ENCODE measurements around the gene APBB2. TPM values are rescaled to one million over a fixed set of nuclear protein-coding genes. Genes with fewer than 3 reads are reported as not detected.

The APBB2 gene
- total and polyA plus RNA-seq, 4 donors: 4.8 to 31.5 (median 11.2) TPM

- Histone ChIP-seq H3K36me3 (ENCODE audit: control insufficient read depth in 4 of 4, insufficient read depth in 3 of 4, low read depth in 1 of 4, low read length in 3 of 4) (no peaks in the 10 kb centered on the region), H3K27me3 (ENCODE audit: control insufficient read depth in 4 of 4, insufficient read depth in 4 of 4, low read length in 3 of 4) (no peaks in the 10 kb centered on the region), H3K27ac (ENCODE audit: low read depth in 1 of 2, low read length in 2 of 2) (no peak overlapping the region), H3K4me1 (ENCODE audit: control insufficient read depth in 4 of 4, insufficient read depth in 4 of 4, low read length in 3 of 4) (peaks cover 0 to 7% (median 0%) of the 10 kb centered on the region in 4 donors), H3K4me3 (ENCODE audit: low read depth in 1 of 3, low read length in 3 of 3) (no peak overlapping the region), H3K9ac (ENCODE audit: low read depth in 1 of 2, low read length in 2 of 2) (no peak overlapping the region), H3K9me3 (ENCODE audit: control insufficient read depth in 4 of 4, low read length in 3 of 4) (no peaks in the 10 kb centered on the region)
- 84% methylated on average over 1 of the region's 1 CpG for WGBS
- no peak for DNase-seq (ENCODE audit: low spot score)
- TF ChIP-seq YY1 (IDR thresholded peaks at IDR 0.05): no peak
- no peak for TF ChIP-seq GABPA (IDR thresholded peaks at IDR 0.05 in 1 of 2, conservative IDR thresholded peaks at IDR 0.05 in 1 of 2)
- no peak for TF ChIP-seq JUND (IDR thresholded peaks at IDR 0.05)
- no peak for TF ChIP-seq ATF3 (IDR thresholded peaks at IDR 0.05)
- no peak for TF ChIP-seq FOXA2 (IDR thresholded peaks at IDR 0.05)
- no peak for TF ChIP-seq HNF4G (IDR thresholded peaks at IDR 0.05)
- TF ChIP-seq FOXA1 (IDR thresholded peaks at IDR 0.05): no peak
- no peak for TF ChIP-seq CTCF (IDR thresholded peaks at IDR 0.05; ENCODE audit: low read depth, low read length, missing input control)
- no peak for TF ChIP-seq EGR1 (IDR thresholded peaks at IDR 0.05; ENCODE audit: low read depth in 2 of 2)
- TF ChIP-seq REST (IDR thresholded peaks at IDR 0.05): no peak
- no peak for TF ChIP-seq MAX (IDR thresholded peaks at IDR 0.05)
- no peak for TF ChIP-seq TAF1 (conservative IDR thresholded peaks at IDR 0.05)
- TF ChIP-seq NR2F2 (IDR thresholded peaks at IDR 0.05): no peak
- no peak for TF ChIP-seq HNF4A (conservative IDR thresholded peaks at IDR 0.05)
- TF ChIP-seq RXRA (IDR thresholded peaks at IDR 0.05): no peak
These were observed 214.0 kb downstream of the APBB2 start for GRCh38 chr4:41000356-41000755.

- Histone ChIP-seq H3K27me3 (ENCODE audit: control insufficient read depth in 4 of 4, insufficient read depth in 4 of 4, low read length in 3 of 4) (no peaks in the 10 kb centered on the region), H3K9ac (ENCODE audit: low read depth in 1 of 2, low read length in 2 of 2) (no peak overlapping the region), H3K4me3 (ENCODE audit: low read depth in 1 of 3, low read length in 3 of 3) (no peak overlapping the region), H3K36me3 (ENCODE audit: control insufficient read depth in 4 of 4, insufficient read depth in 3 of 4, low read depth in 1 of 4, low read length in 3 of 4) (no peaks in the 10 kb centered on the region), H3K9me3 (ENCODE audit: control insufficient read depth in 4 of 4, low read length in 3 of 4) (no peaks in the 10 kb centered on the region), H3K4me1 (ENCODE audit: control insufficient read depth in 4 of 4, insufficient read depth in 4 of 4, low read length in 3 of 4) (peaks cover 0 to 7% (median 0%) of the 10 kb centered on the region in 4 donors), H3K27ac (ENCODE audit: low read depth in 1 of 2, low read length in 2 of 2) (no peak overlapping the region)
- 89% methylated on average over 10 of the region's 10 CpGs for WGBS
- TF ChIP-seq MAX (IDR thresholded peaks at IDR 0.05): no peak
- no peak for TF ChIP-seq ZBTB33 (IDR thresholded peaks at IDR 0.05)
- TF ChIP-seq ATF3 (IDR thresholded peaks at IDR 0.05): no peak
- TF ChIP-seq RAD21 (IDR thresholded peaks at IDR 0.05): no peak
- no peak for TF ChIP-seq FOXA1 (IDR thresholded peaks at IDR 0.05)
- TF ChIP-seq EGR1 (IDR thresholded peaks at IDR 0.05; ENCODE audit: low read depth in 2 of 2): no peak
- TF ChIP-seq GABPA (IDR thresholded peaks at IDR 0.05 in 1 of 2, conservative IDR thresholded peaks at IDR 0.05 in 1 of 2): no peak
- no peak for TF ChIP-seq FOXA2 (IDR thresholded peaks at IDR 0.05)
- no peak for TF ChIP-seq SP1 (IDR thresholded peaks at IDR 0.05)
- TF ChIP-seq JUND (IDR thresholded peaks at IDR 0.05): no peak
- no peak for TF ChIP-seq NR2F2 (IDR thresholded peaks at IDR 0.05)
- DNase-seq (ENCODE audit: low spot score): no peak
These were observed 215.5 kb downstream of the APBB2 start for GRCh38 chr4:40998675-40999358.

All from liver (tissue), 9 donors.